ENCODE data around the gene PTK7.

DNA sequence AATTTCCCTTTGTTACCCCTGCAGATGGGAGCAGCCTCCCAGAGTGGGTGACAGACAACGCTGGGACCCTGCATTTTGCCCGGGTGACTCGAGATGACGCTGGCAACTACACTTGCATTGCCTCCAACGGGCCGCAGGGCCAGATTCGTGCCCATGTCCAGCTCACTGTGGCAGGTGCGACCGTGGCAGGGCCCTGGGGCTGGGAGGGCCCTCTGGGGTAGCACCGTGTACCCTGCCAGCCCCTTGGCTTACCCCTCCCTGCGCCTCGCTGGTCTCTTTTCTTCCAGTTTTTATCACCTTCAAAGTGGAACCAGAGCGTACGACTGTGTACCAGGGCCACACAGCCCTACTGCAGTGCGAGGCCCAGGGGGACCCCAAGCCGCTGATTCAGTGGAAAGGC is 65.5 kb downstream of the PTK7 start:
- TF ChIP-seq GATA2 (IDR thresholded peaks at IDR 0.05; ENCODE audit: low read depth, low read length) (no peak), GATA3 (IDR thresholded peaks at IDR 0.05; ENCODE audit: low read depth, low read length) (no peak)
